HUES6 (cell line): ENCODE results near the gene WNT2B.
A peak's percentile ranks its signal among the peaks of the same experiment; 100 is the strongest.

Source experiments
- H3K27ac ChIP-seq: 2 replicates; pipeline ENCODE4 v1.7.0; 2013; ENCODE audit warnings: low read depth, mild to moderate bottlenecking, low read length, inconsistent platforms
- H3K27me3 ChIP-seq: 2 replicates; pipeline ENCODE4 v1.6.1; 2013; ENCODE audit warnings: low read length; ENCODE audit not compliant: control insufficient read depth, insufficient read depth
- H3K36me3 ChIP-seq: 2 replicates; pipeline ENCODE4 v1.6.1; 2013; ENCODE audit warnings: low read length; ENCODE audit not compliant: control insufficient read depth, insufficient read depth
- H3K4me1 ChIP-seq: 2 replicates; pipeline ENCODE4 v1.6.1; 2013; ENCODE audit warnings: low read length; ENCODE audit not compliant: control insufficient read depth, insufficient read depth
- H3K4me3 ChIP-seq: 2 replicates; pipeline ENCODE4 v1.5.1; 2013; ENCODE audit warnings: low read depth, low read length
- H3K9ac ChIP-seq: one replicate; pipeline ENCODE4 v1.6.1; 2013; ENCODE audit warnings: mild to moderate bottlenecking, low read length
- H3K9me3 ChIP-seq: 2 replicates; pipeline ENCODE4 v1.6.1; 2013; ENCODE audit warnings: low read depth, low read length; ENCODE audit not compliant: control insufficient read depth, insufficient read depth

The WNT2B gene

DNA sequence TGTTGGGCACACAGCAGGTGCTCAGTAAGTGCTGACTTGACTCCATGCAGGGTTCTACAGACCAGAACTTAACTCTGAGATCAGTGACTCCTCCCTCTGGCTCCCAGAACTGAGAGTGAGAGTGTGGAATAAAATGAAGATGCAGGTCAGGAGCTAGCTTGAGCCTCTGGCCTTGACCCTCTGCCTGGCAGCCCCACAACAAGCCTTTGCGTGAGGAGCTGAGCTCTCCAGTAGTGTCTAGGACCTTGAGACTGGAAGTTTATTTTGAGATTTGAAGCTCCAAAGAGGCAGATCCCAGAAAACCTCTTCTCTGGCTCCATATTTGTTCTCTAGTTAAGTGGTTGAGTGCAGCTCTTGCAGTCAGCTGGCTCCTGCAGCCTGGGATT lies 3.4 kb upstream of the WNT2B start:
- no peak overlapping the region for H3K27ac ChIP-seq
- no peaks in the 10 kb centered on the region for H3K9me3 ChIP-seq
- H3K9ac ChIP-seq, result no peak overlapping the region
- no peak overlapping the region for H3K4me3 ChIP-seq
- peaks cover 100% of the 10 kb centered on the region for H3K27me3 ChIP-seq
- no peaks in the 10 kb centered on the region for H3K36me3 ChIP-seq
- peaks cover 19% of the 10 kb centered on the region for H3K4me1 ChIP-seq

DNA sequence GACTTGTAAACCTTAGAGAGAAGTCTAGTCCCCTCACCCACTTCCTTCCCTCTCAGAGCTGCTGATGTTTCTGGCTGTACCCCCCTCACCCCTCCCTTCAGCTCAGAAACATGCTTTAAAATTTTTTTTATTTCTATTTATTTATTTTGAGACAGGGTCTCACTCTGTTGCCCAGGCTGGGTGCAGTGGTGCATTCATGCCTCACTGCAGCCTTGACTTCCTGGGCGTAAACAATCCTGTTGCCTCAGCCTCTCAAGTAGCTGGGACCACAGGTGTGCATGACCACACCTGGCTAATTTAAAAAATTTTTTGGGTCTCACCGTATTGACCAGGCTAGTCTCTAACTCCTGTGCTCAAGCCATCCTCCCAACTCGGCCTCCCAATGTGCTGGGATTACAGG lies 2.9 kb upstream of the WNT2B start:
- Histone ChIP-seq H3K4me3 (no peak overlapping the region), H3K9me3 (no peaks in the 10 kb centered on the region), H3K27ac (no peak overlapping the region), H3K36me3 (no peaks in the 10 kb centered on the region), H3K27me3 (peaks cover 100% of the 10 kb centered on the region), H3K4me1 (peaks cover 19% of the 10 kb centered on the region), H3K9ac (no peak overlapping the region)

DNA sequence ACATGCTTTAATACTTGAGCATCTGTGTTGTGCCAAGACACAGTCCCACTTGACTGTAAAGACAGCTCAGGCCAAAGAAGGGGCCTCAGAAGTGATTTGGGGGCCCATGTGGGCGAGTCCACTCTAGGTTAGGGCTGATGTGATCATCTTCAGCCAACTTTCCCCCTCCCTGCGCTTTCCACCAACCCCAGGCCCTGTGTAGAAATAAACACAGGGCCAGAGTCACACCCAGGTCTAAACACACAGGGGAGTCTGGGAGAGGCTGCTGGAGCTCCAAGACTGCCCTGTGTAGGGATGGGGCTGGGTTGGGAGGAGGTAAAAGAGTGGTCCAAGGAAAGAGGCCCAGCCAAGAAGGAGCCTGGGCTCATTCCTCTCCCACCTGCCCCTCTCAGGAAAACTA lies 2.5 kb upstream of the WNT2B start:
- Histone ChIP-seq H3K9ac (no peak overlapping the region), H3K36me3 (no peaks in the 10 kb centered on the region), H3K4me3 (no peak overlapping the region), H3K27ac (no peak overlapping the region), H3K27me3 (peaks cover 100% of the 10 kb centered on the region), H3K4me1 (peaks cover 19% of the 10 kb centered on the region), H3K9me3 (no peaks in the 10 kb centered on the region)

DNA sequence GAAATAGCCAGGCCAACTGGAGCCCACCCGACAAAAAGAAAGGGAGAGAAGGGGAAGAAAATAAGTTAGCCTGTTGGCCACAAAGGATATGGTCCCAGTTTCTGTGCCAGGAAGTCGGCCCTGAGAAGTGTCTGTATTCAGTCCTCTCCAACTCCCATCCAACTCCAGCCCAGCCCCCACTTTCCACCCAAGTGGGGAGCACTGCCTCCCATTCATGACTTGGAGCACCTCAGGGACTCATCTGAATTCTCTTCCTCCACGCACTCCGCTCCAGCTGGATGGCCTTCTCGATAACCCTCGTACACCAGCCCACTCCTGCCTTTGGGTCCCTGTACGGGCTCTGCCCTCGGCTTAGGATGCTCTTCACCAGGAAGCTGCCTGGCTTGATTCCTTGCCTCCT lies 2.0 kb upstream of the WNT2B start:
- Histone ChIP-seq H3K4me3 (no peak overlapping the region), H3K36me3 (no peaks in the 10 kb centered on the region), H3K9me3 (no peaks in the 10 kb centered on the region), H3K9ac (no peak overlapping the region), H3K4me1 (peaks cover 19% of the 10 kb centered on the region), H3K27ac (no peak overlapping the region), H3K27me3 (peaks cover 100% of the 10 kb centered on the region)

DNA sequence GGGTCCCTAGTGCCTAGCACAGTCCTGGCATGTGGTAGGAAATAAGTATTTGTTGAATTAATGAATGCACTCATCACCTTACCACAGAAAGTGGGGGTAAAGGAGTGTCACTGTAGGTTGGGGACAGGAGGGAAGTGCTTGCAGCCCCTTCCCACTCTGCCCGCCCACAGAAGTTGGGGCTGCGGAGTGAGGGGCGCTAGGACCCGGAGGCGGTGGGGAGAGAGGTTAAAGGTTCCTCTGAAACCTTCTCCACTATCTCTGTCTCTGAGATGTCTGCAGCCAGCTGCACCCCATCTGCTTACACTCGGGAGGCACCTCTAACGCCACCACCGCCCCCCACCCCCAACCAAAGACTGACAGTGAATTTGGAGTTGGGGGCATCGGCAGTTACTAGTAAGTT lies 1.4 kb upstream of the WNT2B start:
- H3K4me1 ChIP-seq, result peaks cover 18% of the 10 kb centered on the region
- H3K9me3 ChIP-seq, result no peaks in the 10 kb centered on the region
- peak overlapping the region; percentile 96 for H3K4me3 ChIP-seq
- H3K36me3 ChIP-seq, result no peaks in the 10 kb centered on the region
- H3K27me3 ChIP-seq, result peaks cover 100% of the 10 kb centered on the region
- H3K27ac ChIP-seq, result no peak overlapping the region
- no peak overlapping the region for H3K9ac ChIP-seq

DNA sequence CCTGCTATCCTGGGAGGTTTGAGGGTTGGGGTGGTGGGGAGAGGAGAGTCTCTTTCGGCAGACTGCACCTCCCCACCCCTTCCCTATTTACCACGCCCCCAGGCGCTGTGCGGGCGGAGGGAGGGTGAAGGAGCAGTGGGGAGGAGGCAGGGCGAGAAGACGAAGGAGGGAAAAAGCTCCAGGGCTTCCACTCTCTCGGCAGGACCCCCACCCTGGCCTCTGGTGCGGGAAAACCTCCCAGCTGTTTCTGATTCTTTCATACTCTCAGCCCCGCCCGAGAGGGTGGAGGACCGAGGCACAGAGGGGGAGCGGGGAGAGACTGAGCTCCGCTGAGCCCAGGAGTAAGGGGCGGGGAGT lies 866 bp upstream of the WNT2B start:
- H3K4me3 ChIP-seq, result peak overlapping the region; percentile 96
- no peak overlapping the region for H3K27ac ChIP-seq
- no peaks in the 10 kb centered on the region for H3K9me3 ChIP-seq
- no peak overlapping the region for H3K9ac ChIP-seq
- peaks cover 12% of the 10 kb centered on the region for H3K4me1 ChIP-seq
- no peaks in the 10 kb centered on the region for H3K36me3 ChIP-seq
- H3K27me3 ChIP-seq, result peaks cover 100% of the 10 kb centered on the region

DNA sequence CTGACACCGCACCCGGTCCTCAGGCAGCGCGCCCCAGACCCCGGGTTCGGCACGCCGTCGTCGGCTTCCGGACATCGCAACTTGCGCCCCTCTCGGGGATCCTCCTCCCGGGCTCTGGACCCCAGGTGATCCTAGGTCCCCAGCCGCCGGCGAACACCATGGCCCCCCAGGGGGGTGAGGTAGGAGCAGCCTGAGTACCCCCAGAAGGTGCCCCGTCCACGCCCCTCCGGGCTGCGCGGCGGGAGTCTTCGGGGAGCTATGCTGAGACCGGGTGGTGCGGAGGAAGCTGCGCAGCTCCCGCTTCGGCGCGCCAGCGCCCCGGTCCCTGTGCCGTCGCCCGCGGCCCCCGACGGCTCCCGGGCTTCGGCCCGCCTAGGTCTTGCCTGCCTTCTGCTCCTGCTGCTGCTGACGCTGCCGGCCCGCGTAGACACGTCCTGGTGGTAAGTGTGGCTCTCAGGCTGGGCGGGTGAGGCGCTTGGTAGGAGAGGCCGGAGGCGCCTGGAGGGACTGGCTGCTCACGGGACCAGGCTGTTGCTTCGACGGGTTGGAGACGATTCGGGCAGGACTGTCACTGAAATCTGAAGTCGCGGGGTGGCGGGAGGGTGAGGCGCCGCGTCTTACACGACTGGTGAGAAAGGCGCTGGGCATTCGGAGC lies 367 bp downstream of the WNT2B start:
- Histone ChIP-seq H3K4me3 (peak overlapping the region; percentile 96), H3K4me1 (peaks cover 11% of the 10 kb centered on the region), H3K9ac (no peak overlapping the region), H3K36me3 (no peaks in the 10 kb centered on the region), H3K9me3 (no peaks in the 10 kb centered on the region), H3K27me3 (peaks cover 94% of the 10 kb centered on the region), H3K27ac (no peak overlapping the region)

DNA sequence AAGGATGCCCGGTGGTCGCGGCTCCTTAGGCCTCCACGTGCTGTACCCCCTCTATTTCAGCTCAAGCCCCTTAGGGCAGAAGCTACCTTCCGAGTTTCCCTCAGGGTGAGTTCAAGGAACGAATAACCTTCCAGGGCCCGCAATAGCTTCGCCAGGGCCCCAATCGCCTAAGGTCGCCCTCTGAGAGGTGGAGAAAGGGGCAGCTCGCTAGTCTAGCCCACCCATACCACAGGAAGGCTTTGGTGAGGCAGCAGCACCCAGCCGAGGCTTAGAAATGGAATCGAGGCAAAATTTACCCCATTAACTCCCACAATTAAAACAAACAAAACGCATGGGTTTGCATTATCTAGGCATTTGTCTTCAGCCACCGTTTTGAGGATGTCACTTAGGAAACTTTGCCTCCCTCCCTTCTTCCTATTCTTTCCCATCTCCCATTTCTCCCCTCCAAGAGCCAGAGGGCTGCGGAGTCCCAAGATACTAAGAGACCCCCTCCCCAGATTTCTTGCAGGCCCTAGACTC lies 954 bp downstream of the WNT2B start:
- Histone ChIP-seq H3K36me3 (no peaks in the 10 kb centered on the region), H3K9ac (no peak overlapping the region), H3K9me3 (no peaks in the 10 kb centered on the region), H3K27ac (no peak overlapping the region), H3K4me3 (peak overlapping the region; percentile 96), H3K27me3 (peaks cover 88% of the 10 kb centered on the region), H3K4me1 (peaks cover 11% of the 10 kb centered on the region)

DNA sequence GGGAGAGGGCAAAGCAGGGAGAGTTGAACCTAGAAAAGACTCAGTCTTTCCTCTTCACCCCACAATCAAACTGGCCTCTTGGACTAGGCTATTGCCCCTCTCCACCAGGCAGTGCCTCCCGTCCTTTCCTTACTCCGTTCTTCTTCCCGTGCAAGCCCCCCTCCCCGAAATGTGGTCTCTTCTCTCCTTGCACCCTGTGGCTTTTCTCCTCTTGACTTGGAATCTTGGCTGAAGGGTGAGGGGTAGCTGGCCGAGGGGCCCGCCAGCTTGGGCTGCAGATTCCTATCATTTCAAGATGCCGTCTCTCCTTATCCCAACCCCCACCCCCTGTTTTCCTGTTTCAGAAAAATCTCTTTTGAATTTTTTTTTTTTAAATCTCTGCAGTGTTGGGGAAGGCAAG lies 1.6 kb downstream of the WNT2B start:
- no peak overlapping the region for H3K27ac ChIP-seq
- H3K4me1 ChIP-seq, result peaks cover 13% of the 10 kb centered on the region
- H3K27me3 ChIP-seq, result peaks cover 85% of the 10 kb centered on the region
- peak overlapping the region; percentile 96 for H3K4me3 ChIP-seq
- H3K9me3 ChIP-seq, result no peaks in the 10 kb centered on the region
- no peaks in the 10 kb centered on the region for H3K36me3 ChIP-seq
- no peak overlapping the region for H3K9ac ChIP-seq

DNA sequence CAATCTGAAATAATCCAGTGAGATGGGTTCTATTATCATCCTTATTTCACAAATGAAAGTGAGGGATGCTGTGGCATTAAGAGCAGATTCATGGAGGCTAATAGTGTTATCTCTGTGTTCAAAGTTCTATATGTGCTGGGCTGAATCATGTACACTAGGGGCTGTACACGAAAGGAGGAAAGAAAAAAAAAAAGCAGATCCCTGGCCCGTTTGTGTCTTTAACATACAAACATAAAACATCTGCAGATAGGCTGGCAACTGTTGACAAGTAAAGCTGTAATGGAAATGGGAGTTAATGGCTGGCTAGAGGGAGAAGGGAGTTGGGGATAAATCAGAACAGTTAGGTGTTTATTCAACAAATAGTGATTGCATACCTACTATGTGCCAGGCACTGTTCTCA lies 3.1 kb downstream of the WNT2B start:
- Histone ChIP-seq H3K4me1 (peaks cover 19% of the 10 kb centered on the region), H3K9me3 (no peaks in the 10 kb centered on the region), H3K36me3 (no peaks in the 10 kb centered on the region), H3K9ac (no peak overlapping the region), H3K27ac (no peak overlapping the region), H3K4me3 (no peak overlapping the region), H3K27me3 (peaks cover 69% of the 10 kb centered on the region)

DNA sequence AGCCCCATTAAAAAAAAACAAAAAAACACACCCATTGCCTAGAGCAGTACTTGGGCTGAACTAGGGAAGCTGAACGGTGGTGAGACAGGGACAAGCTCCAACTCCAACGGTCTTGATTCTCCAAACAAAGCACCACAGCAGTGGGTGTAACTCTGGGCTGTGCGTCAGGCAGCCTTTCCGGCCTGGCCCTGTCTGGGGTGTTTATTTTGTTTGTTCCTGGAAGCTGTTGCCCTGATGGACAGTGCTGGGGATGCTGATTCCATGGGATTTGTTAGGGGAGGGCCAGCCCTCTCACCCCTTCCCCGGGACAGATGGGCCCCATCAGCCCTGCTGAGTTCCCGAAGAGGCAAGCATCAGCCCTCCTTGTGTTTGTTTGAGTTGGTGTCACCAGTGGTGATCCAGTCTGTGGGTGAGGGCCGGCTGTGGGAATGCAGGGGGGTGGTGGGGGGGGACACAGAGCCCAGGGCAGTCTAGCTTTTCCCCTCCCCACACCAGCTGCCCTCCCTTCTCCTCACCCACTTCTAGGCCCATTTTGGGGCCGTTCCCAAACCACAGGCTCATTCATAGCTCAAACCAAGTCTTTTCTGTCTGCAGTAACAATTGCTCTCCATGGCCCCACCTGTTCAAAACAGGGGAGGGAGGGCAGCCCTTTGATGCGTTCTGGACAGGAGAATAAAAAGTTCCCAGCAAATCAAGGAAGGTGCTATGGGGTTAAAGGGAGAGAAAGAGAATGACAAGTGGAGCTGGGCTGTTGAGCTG lies 4.5 kb downstream of the WNT2B start:
- Histone ChIP-seq H3K4me1 (peaks cover 19% of the 10 kb centered on the region), H3K27me3 (peaks cover 55% of the 10 kb centered on the region), H3K9ac (no peak overlapping the region), H3K36me3 (no peaks in the 10 kb centered on the region), H3K4me3 (no peak overlapping the region), H3K9me3 (no peaks in the 10 kb centered on the region), H3K27ac (no peak overlapping the region)
